NOMO-1 treated with dmso at 0.1 percent for 144 hours (cell line): ENCODE measurements around the gene SCARB1.
A peak's percentile ranks its signal among the peaks of the same experiment; 100 is the strongest.

Experiments
- DNase-seq: peaks from one replicate; lab custom pipeline; 2025; ENCODE audit not compliant: unreplicated experiment; lab: John Stamatoyannopoulos, UW

Gene SCARB1

GRCh38 chr12:124750149-124750656 lies 113.5 kb downstream of the SCARB1 start:
- DNase-seq, result no peak

DNA sequence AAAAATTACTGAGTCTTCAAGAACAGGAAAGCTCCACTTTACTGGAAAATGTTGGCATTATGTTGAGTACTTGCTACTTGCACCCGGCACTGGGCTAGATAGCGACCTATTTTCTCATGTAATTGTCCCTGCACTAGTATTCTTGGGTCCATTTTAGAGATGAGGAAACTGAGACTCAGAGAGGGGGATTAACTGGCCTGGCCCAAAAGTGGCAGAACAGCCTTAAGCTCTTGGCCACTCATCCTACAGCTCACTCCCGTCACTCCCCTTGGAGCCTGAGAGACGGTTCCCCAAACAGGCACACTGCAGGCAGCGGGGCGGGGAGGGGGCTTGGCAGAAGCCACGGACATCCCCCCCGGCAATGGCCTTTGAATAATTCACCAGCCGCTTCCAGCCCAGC lies 113.9 kb downstream of the SCARB1 start:
- DNase-seq, result no peak

DNA sequence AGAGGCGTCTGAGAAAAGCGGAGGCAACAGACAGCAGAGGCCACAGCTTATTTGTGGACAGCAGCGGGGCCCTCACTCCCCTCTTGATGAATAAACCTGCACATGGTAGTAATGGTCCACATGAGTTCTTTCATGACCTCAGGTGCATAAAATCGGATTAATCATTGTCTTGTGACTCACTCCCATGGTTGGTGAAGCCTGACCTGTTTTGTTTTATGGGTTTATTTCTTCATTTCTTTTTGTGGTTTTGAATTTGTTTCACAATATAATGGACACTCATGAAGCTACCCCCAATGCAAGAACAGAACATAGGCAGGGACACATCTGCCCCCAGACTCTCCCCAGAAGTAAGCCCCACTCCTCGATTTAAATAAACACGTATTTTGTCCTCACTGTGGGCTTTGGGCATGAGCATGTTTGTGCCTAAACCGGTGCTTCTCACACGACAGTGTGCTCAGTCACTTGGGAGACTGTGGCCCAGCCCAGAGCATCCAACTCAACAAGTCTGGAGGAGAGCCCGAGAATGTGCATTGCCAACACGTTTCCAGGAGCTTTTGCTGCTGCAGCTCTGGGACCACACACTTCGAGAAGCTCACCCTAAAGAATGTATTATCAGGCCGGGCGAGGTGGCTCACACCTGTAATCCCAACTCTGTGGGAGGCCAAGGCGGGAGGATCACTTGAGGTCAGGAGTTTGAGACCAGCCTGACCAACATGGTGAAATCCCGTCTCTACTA lies 116.1 kb downstream of the SCARB1 start:
- peak; percentile 59 for DNase-seq

DNA sequence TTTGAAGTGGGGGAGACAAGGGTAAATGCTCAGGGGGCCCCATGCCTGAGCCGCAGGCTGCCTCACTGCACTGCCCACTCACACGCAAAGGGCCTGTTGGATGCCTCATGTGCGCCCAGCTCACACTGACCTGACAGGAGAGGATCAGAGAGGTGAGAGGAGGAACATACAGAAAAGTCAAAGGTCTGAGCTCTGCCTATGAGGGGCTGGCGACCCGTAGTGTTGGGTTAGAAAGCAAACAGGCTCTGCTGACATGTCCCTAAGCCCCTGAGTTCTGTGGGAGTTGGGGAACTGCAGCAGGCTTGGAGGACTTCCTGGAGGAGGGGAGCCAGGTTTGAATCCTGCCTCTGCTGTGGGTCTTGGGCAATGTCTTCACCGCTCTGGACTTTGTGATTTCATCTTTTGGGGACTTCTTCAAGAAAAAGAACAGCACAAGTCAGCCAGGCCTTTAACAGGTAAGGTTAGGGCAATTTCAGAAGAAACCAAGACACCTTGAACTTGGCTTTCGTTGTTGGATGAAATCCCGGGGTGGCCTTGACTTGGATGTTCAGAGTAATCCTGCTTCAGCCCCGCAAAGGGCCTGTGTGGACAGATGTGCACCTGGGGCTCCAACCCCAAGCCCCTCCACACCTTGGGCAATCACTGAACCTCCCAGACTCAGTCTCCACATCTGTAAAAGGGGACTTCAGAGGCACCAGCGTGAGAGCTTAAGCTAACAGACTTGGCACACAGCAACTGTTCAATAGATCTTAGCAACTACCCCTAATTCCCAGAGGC lies 116.8 kb downstream of the SCARB1 start:
- DNase-seq, result no peak

- DNase-seq, result peak; percentile 31
Observed at GRCh38 chr12:124745891-124746570, 117.6 kb downstream of the SCARB1 start.

DNA sequence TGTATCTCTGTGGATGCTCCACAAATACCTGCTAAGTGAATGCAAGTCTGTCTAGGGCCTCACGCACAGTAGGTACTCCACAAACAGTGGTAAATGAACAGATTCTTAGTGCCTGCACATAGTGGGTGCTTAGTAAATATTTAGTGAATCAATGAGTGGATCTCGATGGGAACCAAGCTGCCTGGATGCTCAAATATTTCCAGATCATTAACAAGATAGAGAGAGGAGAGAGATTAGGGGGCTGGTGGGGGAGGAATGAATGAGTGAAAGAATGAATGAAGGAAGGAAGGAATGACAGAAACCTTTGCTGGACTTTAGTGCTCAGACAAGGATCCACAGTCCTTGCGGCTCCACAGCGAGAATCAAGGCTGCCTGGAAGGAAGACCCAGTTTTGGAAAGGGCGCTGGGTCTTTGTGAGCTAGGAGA lies 118.2 kb downstream of the SCARB1 start:
- no peak for DNase-seq

DNA sequence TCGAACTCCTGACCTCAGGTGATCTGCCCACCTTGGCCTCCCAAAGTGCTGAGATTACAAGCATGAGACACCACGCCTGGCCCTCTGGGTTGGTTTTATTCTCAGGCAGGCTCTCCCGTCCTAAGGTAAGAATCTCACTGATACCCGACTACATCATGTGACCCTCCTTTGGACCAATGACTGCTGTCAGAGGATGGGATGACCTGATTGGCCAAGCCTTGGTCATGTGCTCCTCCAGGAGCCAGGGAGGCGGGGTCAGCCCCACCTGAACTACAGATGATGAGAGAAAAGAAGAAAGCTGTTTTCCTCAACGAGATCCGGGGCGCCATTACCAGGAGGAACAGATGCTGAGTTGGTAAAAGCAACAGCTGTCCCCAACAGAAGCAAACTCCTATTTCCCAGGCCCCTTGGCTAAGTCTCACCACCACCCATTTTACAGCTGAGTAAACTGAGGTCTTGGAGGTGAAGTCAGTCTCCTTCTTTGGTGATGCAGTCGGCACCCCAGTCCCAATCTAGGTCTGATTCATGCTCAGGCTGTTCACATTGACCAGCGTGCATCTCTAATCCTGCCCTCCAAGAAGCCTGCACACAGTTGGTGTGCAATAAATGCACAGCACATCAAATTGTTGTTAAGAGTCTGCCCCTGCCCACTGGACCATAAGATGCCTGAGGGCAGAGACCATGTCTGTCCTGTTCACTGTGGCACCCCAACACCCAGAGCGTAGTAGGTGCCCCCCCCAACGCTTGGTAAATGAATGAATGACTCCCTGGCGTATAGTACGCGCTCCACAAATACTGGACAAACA lies 118.8 kb downstream of the SCARB1 start:
- no peak for DNase-seq

DNA sequence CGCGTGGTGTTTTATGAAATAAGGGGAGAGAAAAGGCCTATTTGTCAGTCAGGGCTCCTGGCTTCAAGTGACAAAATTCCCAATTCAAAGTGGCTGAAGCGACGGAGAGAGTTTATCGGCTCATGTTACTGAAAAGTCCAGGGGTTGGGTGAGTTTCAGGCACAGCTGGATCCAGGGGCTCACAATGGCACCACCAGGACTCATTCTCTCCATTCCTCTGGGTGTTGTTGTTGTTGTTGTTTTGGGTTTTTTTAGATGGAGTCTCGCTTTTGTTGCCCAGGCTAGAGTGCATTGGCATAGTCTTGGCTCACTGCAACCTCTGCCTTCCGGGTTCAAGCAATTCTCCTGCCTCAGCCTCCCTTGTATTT lies 119.4 kb downstream of the SCARB1 start:
- DNase-seq, result no peak

DNA sequence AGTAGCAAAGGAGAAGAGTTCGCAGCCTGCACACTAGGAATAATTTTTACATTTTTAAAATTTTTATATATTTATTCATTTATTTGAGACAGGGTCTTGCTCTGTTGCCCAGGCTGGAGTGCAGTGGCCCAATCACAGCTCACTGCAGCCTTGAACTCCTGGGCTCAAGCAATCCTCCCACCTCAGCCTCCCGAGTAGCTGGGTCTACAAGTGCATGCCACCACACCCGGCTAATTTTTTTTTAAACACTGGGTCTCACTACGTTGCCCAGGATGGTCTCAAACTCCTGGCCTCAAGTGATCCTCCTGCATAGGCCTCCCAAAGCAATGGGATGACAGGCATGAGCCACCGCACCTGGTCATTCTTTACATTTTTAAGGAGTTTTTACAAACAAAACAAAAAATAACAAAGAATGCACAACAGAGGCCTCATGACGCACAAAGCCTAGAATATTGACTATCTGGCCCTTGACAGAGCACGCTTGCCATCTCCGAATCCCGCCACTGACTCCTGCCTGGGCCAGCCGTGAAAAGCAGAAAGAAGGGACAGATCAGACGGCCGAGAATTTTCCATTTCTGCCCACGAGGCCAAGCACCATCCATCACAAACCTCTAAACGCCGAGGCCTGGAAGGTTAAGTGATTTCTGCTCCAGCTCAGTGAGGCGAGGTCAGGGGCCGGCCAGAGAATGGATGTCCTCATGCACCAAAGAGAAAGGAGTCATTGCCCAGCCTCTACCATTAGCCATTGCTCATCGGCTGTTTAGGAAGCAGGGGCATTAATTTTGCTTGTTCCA lies 120.0 kb downstream of the SCARB1 start:
- DNase-seq, result no peak

DNA sequence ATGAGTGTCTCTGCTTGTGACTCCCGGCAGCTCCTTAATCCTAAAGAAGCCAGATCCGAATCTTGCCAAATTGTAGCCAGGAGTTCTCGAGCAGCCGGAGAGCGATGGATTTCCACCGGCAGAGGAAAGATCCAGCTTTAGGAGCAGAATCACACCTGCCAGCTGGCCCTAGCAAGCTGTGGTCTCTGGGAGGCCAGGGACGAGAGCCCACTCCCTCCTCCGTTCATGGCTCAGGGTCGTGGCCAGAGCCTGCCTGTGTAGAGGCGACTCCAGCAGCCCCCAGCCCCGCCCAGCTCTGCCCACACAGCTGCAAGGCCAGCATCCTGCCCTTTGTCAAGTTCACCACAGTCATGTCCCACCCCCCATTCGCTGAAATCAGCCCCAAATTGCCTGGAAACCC lies 121.0 kb downstream of the SCARB1 start:
- no peak for DNase-seq

DNA sequence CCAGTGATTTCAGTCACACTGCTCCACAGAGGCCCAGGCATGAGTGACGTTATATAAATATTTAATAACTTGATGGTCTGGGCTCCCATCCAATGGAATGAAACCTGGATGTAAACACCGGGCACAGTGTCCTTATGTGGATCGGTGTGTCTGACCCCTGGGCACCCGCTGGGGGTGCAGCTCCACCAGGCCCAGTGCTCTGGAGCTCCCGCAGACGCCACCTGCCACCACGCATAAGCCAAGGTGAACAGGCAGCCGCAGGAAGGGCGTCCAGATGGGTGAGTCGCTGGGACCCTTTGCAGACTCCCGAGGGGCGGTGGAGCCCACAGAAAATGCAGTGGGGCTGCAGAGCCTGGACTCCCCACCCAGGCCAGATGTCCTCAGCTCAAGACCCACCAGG lies 121.6 kb downstream of the SCARB1 start:
- no peak for DNase-seq

- DNase-seq, result no peak
Observed at GRCh38 chr12:124741211-124741610, 122.5 kb downstream of the SCARB1 start.

GRCh38 chr12:124740691-124741137 lies 123.0 kb downstream of the SCARB1 start:
- DNase-seq, result no peak

DNA sequence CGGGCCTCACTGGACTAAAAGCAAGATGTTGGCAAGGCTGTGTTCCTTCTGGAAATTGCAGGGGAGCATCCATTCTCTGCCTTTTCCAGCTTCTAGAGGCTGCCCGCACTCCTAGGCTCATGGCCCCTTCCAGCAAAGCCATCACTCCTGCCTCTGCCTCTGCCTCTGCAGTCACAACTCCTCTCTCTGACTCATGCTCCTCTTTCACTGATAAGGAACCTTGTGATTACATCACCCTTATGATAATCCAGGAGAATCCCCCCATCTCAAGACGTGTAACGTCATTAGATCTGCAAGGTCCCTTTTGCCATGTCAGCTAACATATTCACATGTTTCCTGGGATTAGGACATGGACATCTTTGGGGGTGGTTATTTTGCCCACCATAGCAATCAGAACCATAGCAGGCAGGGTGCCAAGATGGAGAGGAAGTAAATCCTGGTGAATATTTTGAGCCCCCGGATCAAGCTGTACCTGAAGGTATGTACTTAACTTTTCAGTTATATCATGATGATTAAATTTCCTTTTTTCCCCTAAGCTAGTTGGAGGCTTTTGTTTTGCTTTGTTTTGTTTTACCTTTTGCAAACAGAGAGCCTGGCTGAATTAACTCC lies 123.6 kb downstream of the SCARB1 start:
- DNase-seq, result no peak

GRCh38 chr12:124738636-124739467 lies 124.8 kb downstream of the SCARB1 start:
- DNase-seq, result no peak

- no peak for DNase-seq
Observed at GRCh38 chr12:124737772-124738635, 125.7 kb downstream of the SCARB1 start.

DNA sequence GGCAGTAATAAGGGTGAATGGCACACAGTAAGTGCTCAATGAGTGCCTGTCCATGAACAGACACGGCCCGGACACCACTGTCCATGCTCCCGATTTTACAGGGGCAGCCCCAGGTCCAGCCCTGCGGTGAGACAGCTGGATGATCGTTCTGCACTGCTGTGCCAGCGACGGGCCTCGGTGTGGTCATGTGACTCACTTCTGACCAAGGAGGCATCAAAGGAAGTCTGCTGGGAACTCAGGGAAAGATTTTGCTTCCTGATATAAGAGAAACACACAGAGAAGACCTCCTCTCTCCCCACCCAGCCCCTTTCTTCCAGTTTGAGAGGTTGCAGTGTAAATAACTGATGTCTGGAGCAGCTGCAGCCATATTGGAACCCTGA lies 126.6 kb downstream of the SCARB1 start:
- DNase-seq, result no peak
